ENCODE results near the gene CD2. TPM values are rescaled to one million over a fixed set of nuclear protein-coding genes. Genes with fewer than 3 reads are reported as not detected.

CD2 gene
- total and polyA plus RNA-seq, 2 experiments from 2014 or later: not detected

- Histone ChIP-seq H3K9me2 (ENCODE audit: insufficient read depth) (no peaks in the 10 kb centered on the region), H3K9me3 (ENCODE audit: low read depth) (no peaks in the 10 kb centered on the region), H3K4me1 (ENCODE audit: insufficient read depth) (no peaks in the 10 kb centered on the region), H3K4me2 (ENCODE audit: unreplicated experiment) (no peak overlapping the region), H3K79me2 (ENCODE audit: insufficient read depth) (no peaks in the 10 kb centered on the region), H3K27me3 (replicated peaks; ENCODE audit: insufficient read depth) (peaks cover 6% of the 10 kb centered on the region), H4K20me1 (ENCODE audit: insufficient read depth) (no peaks in the 10 kb centered on the region), H3K9ac (no peak overlapping the region), H2AFZ (no peak overlapping the region), H3K36me3 (ENCODE audit: low read depth) (no peaks in the 10 kb centered on the region), H3F3A (ENCODE audit: insufficient read depth) (no peaks in the 10 kb centered on the region), H3K4me3 (no peak overlapping the region), H3K27ac (no peak overlapping the region)
- no peak for DNase-seq
- 77 to 81% methylated on average over 16 of the region's 16 CpGs for WGBS, 2 experiments (ENCODE audit: low coverage in 1 of 2, low lambda C conversion rate in 2 of 2, missing lambda C conversion rate in 2 of 2)
- in situ Hi-C loops (cut with MboI): no loop called here
- TF ChIP-seq EZH2 (IDR thresholded peaks at IDR 0.05; ENCODE audit: insufficient read depth, poor library complexity, severe bottlenecking) (no peak), EZH2phosphoT487 (IDR thresholded peaks at IDR 0.05; ENCODE audit: insufficient read depth, low read depth) (no peak)
Observed at GRCh38 chr1:116807394-116808199, 53.4 kb downstream of the CD2 start.

- Histone ChIP-seq H3K36me3 (ENCODE audit: low read depth) (no peaks in the 10 kb centered on the region), H3K4me1 (ENCODE audit: insufficient read depth) (no peaks in the 10 kb centered on the region), H3K9ac (no peak overlapping the region), H3K9me2 (ENCODE audit: insufficient read depth) (no peaks in the 10 kb centered on the region), H3F3A (ENCODE audit: insufficient read depth) (no peaks in the 10 kb centered on the region), H2AFZ (no peak overlapping the region), H3K9me3 (ENCODE audit: low read depth) (no peaks in the 10 kb centered on the region), H3K4me2 (ENCODE audit: unreplicated experiment) (no peak overlapping the region), H3K79me2 (ENCODE audit: insufficient read depth) (no peaks in the 10 kb centered on the region), H3K27me3 (replicated peaks; ENCODE audit: insufficient read depth) (peaks cover 6% of the 10 kb centered on the region; the same call in 1 of the 2 replicates), H3K27ac (no peak overlapping the region), H4K20me1 (ENCODE audit: insufficient read depth) (no peaks in the 10 kb centered on the region), H3K4me3 (no peak overlapping the region)
- in situ Hi-C loops (cut with MboI): no loop called here
- TF ChIP-seq EZH2phosphoT487 (IDR thresholded peaks at IDR 0.05; ENCODE audit: insufficient read depth, low read depth) (no peak), EZH2 (IDR thresholded peaks at IDR 0.05; ENCODE audit: insufficient read depth, poor library complexity, severe bottlenecking) (no peak)
- peak; percentile 28 for DNase-seq
- WGBS, 2 experiments (ENCODE audit: low coverage in 1 of 2, low lambda C conversion rate in 2 of 2, missing lambda C conversion rate in 2 of 2): 44 to 45% methylated on average over 8 of the region's 8 CpGs
Observed at GRCh38 chr1:116808200-116808847, 54.1 kb downstream of the CD2 start.

- in situ Hi-C loops (cut with MboI): no loop called here
- TF ChIP-seq EZH2phosphoT487 (IDR thresholded peaks at IDR 0.05; ENCODE audit: insufficient read depth, low read depth) (no peak), EZH2 (IDR thresholded peaks at IDR 0.05; ENCODE audit: insufficient read depth, poor library complexity, severe bottlenecking) (no peak)
- 87 to 89% methylated on average over 14 of the region's 14 CpGs for WGBS, 2 experiments (ENCODE audit: low coverage in 1 of 2, low lambda C conversion rate in 2 of 2, missing lambda C conversion rate in 2 of 2)
Observed at GRCh38 chr1:116808848-116809508, 54.7 kb downstream of the CD2 start.

GRCh38 chr1:116811321-116811720, 57.1 kb downstream of the CD2 start:
- H2AFZ ChIP-seq: no peak overlapping the region
- no peaks in the 10 kb centered on the region for H3K4me1 ChIP-seq (ENCODE audit: insufficient read depth)
- no peaks in the 10 kb centered on the region for H3K79me2 ChIP-seq (ENCODE audit: insufficient read depth)
- peaks cover 6% of the 10 kb centered on the region; the same call in 1 of the 2 replicates for H3K27me3 ChIP-seq (replicated peaks; ENCODE audit: insufficient read depth)
- no peaks in the 10 kb centered on the region for H3K9me2 ChIP-seq (ENCODE audit: insufficient read depth)
- H4K20me1 ChIP-seq (ENCODE audit: insufficient read depth): no peaks in the 10 kb centered on the region
- H3K4me2 ChIP-seq (ENCODE audit: unreplicated experiment): no peak overlapping the region
- WGBS, 2 experiments (ENCODE audit: low coverage in 1 of 2, low lambda C conversion rate in 2 of 2, missing lambda C conversion rate in 2 of 2): 93 to 94% methylated on average over 1 of the region's 1 CpG
- H3K4me3 ChIP-seq: no peak overlapping the region
- no peak overlapping the region for H3K27ac ChIP-seq
- no peak for DNase-seq
- H3K36me3 ChIP-seq (ENCODE audit: low read depth): no peaks in the 10 kb centered on the region
- in situ Hi-C loops (cut with MboI): no loop called here
- TF ChIP-seq EZH2phosphoT487 (IDR thresholded peaks at IDR 0.05; ENCODE audit: insufficient read depth, low read depth) (no peak), EZH2 (IDR thresholded peaks at IDR 0.05; ENCODE audit: insufficient read depth, poor library complexity, severe bottlenecking) (no peak)
- H3F3A ChIP-seq (ENCODE audit: insufficient read depth): no peaks in the 10 kb centered on the region
- H3K9me3 ChIP-seq (ENCODE audit: low read depth): no peaks in the 10 kb centered on the region
- no peak overlapping the region for H3K9ac ChIP-seq

More at GRCh38 chr1:116808848-116809508, 54.7 kb downstream of the CD2 start:
- Histone ChIP-seq H3K27ac (no peak overlapping the region), H3K4me3 (no peak overlapping the region), H3K4me2 (ENCODE audit: unreplicated experiment) (no peak overlapping the region), H3K9me2 (ENCODE audit: insufficient read depth) (no peaks in the 10 kb centered on the region), H3F3A (ENCODE audit: insufficient read depth) (no peaks in the 10 kb centered on the region), H2AFZ (no peak overlapping the region), H3K4me1 (ENCODE audit: insufficient read depth) (no peaks in the 10 kb centered on the region), H3K36me3 (ENCODE audit: low read depth) (no peaks in the 10 kb centered on the region), H3K9ac (no peak overlapping the region), H3K9me3 (ENCODE audit: low read depth) (no peaks in the 10 kb centered on the region), H4K20me1 (ENCODE audit: insufficient read depth) (no peaks in the 10 kb centered on the region), H3K79me2 (ENCODE audit: insufficient read depth) (no peaks in the 10 kb centered on the region), H3K27me3 (replicated peaks; ENCODE audit: insufficient read depth) (peaks cover 6% of the 10 kb centered on the region; the same call in 1 of the 2 replicates)
- no peak for DNase-seq

All from GM23248 (cell line).